HepG2 (cell line): ENCODE measurements around the gene ADAMTS2. TPM values are rescaled to one million over a fixed set of nuclear protein-coding genes. Genes with fewer than 3 reads are reported as not detected.

ENCODE experiments used
- ATAC-seq: fragments of 200-7000 bp; cut with Tn5 transposase; 3 replicates; pipeline ENCODE4 v1.9.1; 2020; ENCODE audit warnings: mild to moderate bottlenecking, moderate library complexity
- BruUV-seq: library from RNA; stranded (reverse); fragments of 400-500 nt; replicated peaks from 2 replicates; lab custom pipeline; 2021; lab: Mats Ljungman, UMichigan
- CTCF ChIA-PET: fragments of 300-600 bp; formaldehyde crosslinking; extraction: SDS; loops from one replicate; lab custom pipeline; 2021; ENCODE audit warnings: low total read pairs, inconsistent platforms, low intra/inter-chr PET ratio; lab: Yijun Ruan, JAX
- POLR2A ChIA-PET: fragments of 350-600 bp; sonication (Branson Sonifier 250); formaldehyde crosslinking; loops from one replicate; lab custom pipeline; 2020; ENCODE audit warnings: antibody characterized with exemption, inconsistent platforms; lab: Yijun Ruan, JAX
- DNase-seq: peaks from one replicate; pipeline ENCODE4 v3.0.0-alpha.2; 2015; ENCODE audit warnings: low spot score
- FAIRE-seq: peaks from 3 replicates; lab custom pipeline; 2011; peaks lifted over from hg19 to GRCh38; lab: Jason Lieb, UNC
- H2AFZ ChIP-seq: one replicate; pipeline ENCODE4 v1.6.1; 2011; ENCODE audit warnings: low read length, inconsistent platforms
- H3K27ac ChIP-seq: fragments of 300-600 bp; 3 replicates; pipeline ENCODE4 v1.8.0; 2011; ENCODE audit warnings: mixed run types, mild to moderate bottlenecking, mixed read lengths, low read length, inconsistent platforms; ENCODE audit not compliant: insufficient read depth; ENCODE audit errors: extremely low read length
- H3K27me3 ChIP-seq, 2 experiments: fragments of 200-600 bp in 1 of 2; 2 replicates in 1 of 2; 3 replicates in 1 of 2; pipeline versions ENCODE4 v1.6.0 to v1.8.0; 2011; ENCODE audit warnings: low read length in 2 of 2, mild to moderate bottlenecking in 2 of 2, moderate library complexity in 2 of 2, inconsistent platforms in 1 of 2; ENCODE audit not compliant: insufficient read depth in 2 of 2, control insufficient read depth in 1 of 2
- H3K36me3 ChIP-seq, 2 experiments: fragments of 200-600 bp in 1 of 2; replicated peaks in 1 of 2; 2 replicates in 1 of 2; 3 replicates in 1 of 2; pipeline versions ENCODE4 v1.5.1 to v1.8.0; 2011; ENCODE audit warnings: low read length in 2 of 2, inconsistent platforms in 1 of 2; ENCODE audit not compliant: insufficient read depth in 2 of 2, control insufficient read depth in 1 of 2
- H3K4me1 ChIP-seq: 2 replicates; pipeline ENCODE4 v1.5.1; 2012; ENCODE audit warnings: low read length, inconsistent platforms; ENCODE audit not compliant: insufficient read depth
- H3K4me2 ChIP-seq: 2 replicates; pipeline ENCODE4 v1.6.0; 2011; ENCODE audit warnings: low read depth, low read length, inconsistent platforms
- H3K4me3 ChIP-seq, 3 experiments: fragments of 200-600 bp in 1 of 3; sonication (generic), shearing (Covaris generic) in 1 of 3; replicated peaks in 1 of 3; 2 replicates each; pipeline ENCODE4 v1.5.1; 2011 to 2016; ENCODE audit warnings: low read length in 3 of 3, inconsistent platforms in 2 of 3, low read depth in 2 of 3, mild to moderate bottlenecking in 2 of 3, control low read depth in 1 of 3, mixed read lengths in 1 of 3; ENCODE audit not compliant: insufficient read depth in 1 of 3
- H3K79me2 ChIP-seq: one replicate; pipeline ENCODE4 v1.6.1; 2011; ENCODE audit warnings: low read length, inconsistent platforms; ENCODE audit not compliant: insufficient read depth
- H3K9ac ChIP-seq: 2 replicates; pipeline ENCODE4 v1.6.0; 2011; ENCODE audit warnings: mild to moderate bottlenecking, low read depth, low read length, inconsistent platforms; ENCODE audit not compliant: insufficient read depth
- H3K9me3 ChIP-seq: 2 replicates; pipeline ENCODE4 v1.5.1; 2012; ENCODE audit warnings: mild to moderate bottlenecking, low read length
- H4K20me1 ChIP-seq: 2 replicates; pipeline ENCODE4 v1.6.0; 2011; ENCODE audit warnings: inconsistent platforms, mild to moderate bottlenecking, low read length, moderate library complexity; ENCODE audit not compliant: insufficient read depth
- BHLHE40 ChIP-seq: IDR thresholded peaks from 2 replicates; pipeline ENCODE4 v1.6.1; 2011; ENCODE audit warnings: low read length, improper control_type of control experiment
- GATAD1 ChIP-seq: IDR thresholded peaks from 2 replicates; pipeline ENCODE4 v1.6.1; 2016; ENCODE audit warnings: missing genetic modification reagents, missing compliant biosample characterization
- HES4 ChIP-seq: sonication (generic); formaldehyde crosslinking; IDR thresholded peaks from 2 replicates; pipeline ENCODE4 v1.9.0; 2021; ENCODE audit warnings: mild to moderate bottlenecking, missing genetic modification reagents, borderline replicate concordance
- KDM2A ChIP-seq: sonication (generic); formaldehyde crosslinking; IDR thresholded peaks from 2 replicates; pipeline ENCODE4 v1.4.0; 2020; ENCODE audit warnings: low read depth, missing genetic modification reagents, borderline replicate concordance
- MTF2 ChIP-seq: sonication (generic); formaldehyde crosslinking; IDR thresholded peaks from 2 replicates; pipeline ENCODE4 v1.5.0; 2020; ENCODE audit warnings: missing genetic modification reagents, borderline replicate concordance
- NFAT5 ChIP-seq: sonication (generic); formaldehyde crosslinking; IDR thresholded peaks from 2 replicates; pipeline ENCODE4 v1.4.0; 2020; ENCODE audit warnings: missing genetic modification reagents
- POGZ ChIP-seq: sonication (generic); formaldehyde crosslinking; IDR thresholded peaks from 2 replicates; pipeline ENCODE4 v1.4.0; 2020; ENCODE audit warnings: mild to moderate bottlenecking, missing genetic modification reagents
- RBAK ChIP-seq: sonication (generic); formaldehyde crosslinking; IDR thresholded peaks from 2 replicates; pipeline ENCODE4 v1.5.1; 2020; ENCODE audit warnings: mild to moderate bottlenecking, missing genetic modification reagents
- TARDBP ChIP-seq: sonication (generic); formaldehyde crosslinking; IDR thresholded peaks from 2 replicates; pipeline ENCODE4 v1.8.0; 2022; ENCODE audit warnings: mild to moderate bottlenecking, missing genetic modification reagents
- TEAD3 ChIP-seq: optimal IDR thresholded peaks from 2 replicates; pipeline ENCODE3; 2016; ENCODE audit warnings: borderline replicate concordance
- ZBTB7B ChIP-seq: sonication (generic); formaldehyde crosslinking; IDR thresholded peaks from 2 replicates; pipeline ENCODE4 v1.4.0; 2020; ENCODE audit warnings: missing genetic modification reagents
- ZMYM4 ChIP-seq: sonication (generic); formaldehyde crosslinking; IDR thresholded peaks from 2 replicates; pipeline ENCODE4 v1.8.1; 2023; ENCODE audit warnings: mild to moderate bottlenecking, missing genetic modification reagents
- ZNF432 ChIP-seq: sonication (generic); formaldehyde crosslinking; IDR thresholded peaks from 2 replicates; pipeline ENCODE4 v1.5.0; 2020; ENCODE audit warnings: missing genetic modification reagents, mild to moderate bottlenecking, borderline replicate concordance
- ZNF546 ChIP-seq: sonication (generic); formaldehyde crosslinking; conservative IDR thresholded peaks from 2 replicates; pipeline ENCODE4 v1.8.1; 2023; ENCODE audit warnings: mild to moderate bottlenecking, missing genetic modification reagents
- ZNF883 ChIP-seq: sonication (generic); formaldehyde crosslinking; IDR thresholded peaks from 2 replicates; pipeline ENCODE4 v1.5.1; 2020; ENCODE audit warnings: mild to moderate bottlenecking, missing genetic modification reagents; ENCODE audit errors: not compliant biosample characterization
- WGBS: methylation state at CpG from one replicate; pipeline ENCODE4 v1.1.6; 2017; ENCODE audit warnings: low lambda C conversion rate; 5-methylcytosine and 5-hydroxymethylcytosine counted together
- in situ Hi-C: cut with HindIII; loops from 2 replicates; pipeline ENCODE4 v1.10.0; 2017; ENCODE audit warnings: low pct_unique_long_range_greater_than_20kb; ENCODE audit not compliant: extremely low pct_ligation_motif_present
- intact Hi-C: fragments of 100-400 bp; cut with micrococcal nuclease; formaldehyde crosslinking; loops from one replicate; pipeline ENCODE4 v1.10.0; 2022; ENCODE audit not compliant: unreplicated experiment
- polyA plus RNA-seq, 8 experiments: library from polyadenylated mRNA; depleted of rRNA in 3 of 8; stranded (reverse) in 7 of 8; unstranded in 1 of 8; fragments of >200 nt; fragmentation: Illumina TruSeq in 4 of 8; extraction: Trizol in 4 of 8; gene quantifications; 2 replicates each; pipeline versions ENCODE4 v1.2.1 to v1.2.3, GENCODE V29; 2011 to 2016; ENCODE audit warnings: low read depth in 4 of 8, missing spikeins in 1 of 8, mixed read lengths in 1 of 8; ENCODE audit not compliant: insufficient read depth in 1 of 8
- total RNA-seq, 5 experiments: library from RNA; depleted of rRNA; stranded (reverse); fragments of >200 nt; fragmentation: Illumina TruSeq; extraction: Trizol; gene quantifications; 2 replicates each; pipeline ENCODE4 v1.2.3, GENCODE V29; 2016; ENCODE audit warnings: low read depth in 1 of 5

The ADAMTS2 gene
- total and polyA plus RNA-seq, 2 of the 13 experiments (the other 11 are each of a cell fraction or from before 2014, with no cell fraction given): 0.24 to 3.5 TPM

- TF ChIP-seq POGZ (CRISPR knock-in tag) (no peak), KDM2A (CRISPR knock-in tag) (no peak), ZNF432 (CRISPR knock-in tag) (no peak), GATAD1 (CRISPR knock-in tag) (no peak), ZNF883 (CRISPR knock-in tag) (no peak)
- BruUV-seq: no TSS peak
- POLR2A ChIA-PET: no interaction called here
- H3K4me1 ChIP-seq: 0 out of 2 replicates have a peak, but pooled peaks cover 9% of the 10 kb centered on the region
- 67% methylated on average over 11 of the region's 11 CpGs for WGBS
- no peak overlapping the region for H3K27ac ChIP-seq
- in situ Hi-C loops (no loop called here), intact Hi-C loops (no loop called here)
- no peaks in the 10 kb centered on the region for H4K20me1 ChIP-seq
- CTCF ChIA-PET: no interaction called here
- no peaks in the 10 kb centered on the region for H3K9me3 ChIP-seq
- H3K4me2 ChIP-seq: no peak overlapping the region
- DNase-seq: no peak
- no peaks in the 10 kb centered on the region for H3K79me2 ChIP-seq
- FAIRE-seq: no peak
- H3K36me3 ChIP-seq: no peaks in the 10 kb centered on the region
- H3K9ac ChIP-seq: no peak overlapping the region
- H2AFZ ChIP-seq: no peak overlapping the region
- H3K27me3 ChIP-seq: peaks cover 0 to 4% of the 10 kb centered on the region in 2 experiments; a peak in 2 of 5 replicates
- ATAC-seq: no peak
- no peak overlapping the region for H3K4me3 ChIP-seq
Measured at GRCh38 chr5:179241764-179242370, 103.4 kb downstream of the ADAMTS2 start.

DNA sequence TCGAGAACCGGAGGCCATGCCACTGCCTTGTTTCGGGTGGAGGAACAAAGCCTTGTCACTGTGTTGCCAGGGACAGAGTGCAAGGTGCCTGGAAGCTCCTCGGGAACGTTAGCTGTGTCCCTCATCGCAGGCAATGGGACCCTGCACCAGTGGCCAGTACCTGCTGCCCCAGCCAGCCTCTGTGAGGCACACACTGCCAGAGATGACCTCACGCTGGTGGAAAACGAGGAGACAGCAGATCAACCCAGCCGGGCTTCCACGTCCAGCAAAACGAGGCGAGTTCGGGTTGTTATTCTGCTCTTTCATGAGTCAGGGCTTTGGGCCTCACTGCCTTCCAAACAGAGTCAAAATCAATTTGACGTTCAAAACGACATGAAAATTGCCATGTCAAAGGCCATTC is 104.1 kb downstream of the ADAMTS2 start:
- Histone ChIP-seq H3K27ac (no peak overlapping the region), H3K4me2 (no peak overlapping the region), H3K4me3 (no peak overlapping the region), H3K9ac (no peak overlapping the region), H4K20me1 (no peaks in the 10 kb centered on the region), H3K4me1 (0 out of 2 replicates have a peak, but pooled peaks cover 9% of the 10 kb centered on the region), H2AFZ (no peak overlapping the region), H3K9me3 (no peaks in the 10 kb centered on the region), H3K79me2 (no peaks in the 10 kb centered on the region), H3K27me3 (peaks cover 0 to 4% of the 10 kb centered on the region in 2 experiments; a peak in 2 of 5 replicates), H3K36me3 (no peaks in the 10 kb centered on the region)
- FAIRE-seq (no peak), ATAC-seq (no peak), DNase-seq (no peak)
- CTCF ChIA-PET: no interaction called here
- intact Hi-C loops (no loop called here), in situ Hi-C loops (no loop called here)
- WGBS: 35% methylated on average over 15 of the region's 15 CpGs
- POLR2A ChIA-PET: no interaction called here
- no TSS peak for BruUV-seq
- TF ChIP-seq ZBTB7B (CRISPR knock-in tag) (no peak), MTF2 (no peak), BHLHE40 (no peak), ZNF546 (CRISPR knock-in tag) (no peak), TARDBP (CRISPR knock-in tag) (no peak), HES4 (no peak), RBAK (CRISPR knock-in tag) (no peak), NFAT5 (no peak), TEAD3 (CRISPR knock-in tag) (no peak), ZMYM4 (CRISPR knock-in tag) (no peak)
